Smooth muscle cell (in vitro differentiated cells): ENCODE results near the gene EYS. TPM values are rescaled to one million over a fixed set of nuclear protein-coding genes. Genes with fewer than 3 reads are reported as not detected.
"Not testable (repeated sequence)": the region's sequence is repeated elsewhere in the genome, so short reads cannot be mapped to it uniquely, and the experiment has no call there.

Experiments
- DNase-seq: peaks from one replicate; lab custom pipeline; 2025; ENCODE audit not compliant: unreplicated experiment; lab: John Stamatoyannopoulos, UW
- H2AFZ ChIP-seq: fragments of 200-600 bp; sonication (generic); 2 replicates; pipeline ENCODE4 v1.6.0; 2016; ENCODE audit warnings: antibody characterized with exemption, low read depth, mild to moderate bottlenecking
- H3F3A ChIP-seq: fragments of 200-600 bp; sonication (generic); 2 replicates; pipeline ENCODE4 v1.6.0; 2017; ENCODE audit warnings: antibody characterized with exemption, low read depth
- H3K27ac ChIP-seq: fragments of 200-600 bp; sonication (generic); 2 replicates; pipeline ENCODE4 v1.5.1; 2016; ENCODE audit warnings: low read depth, mild to moderate bottlenecking
- H3K27me3 ChIP-seq: fragments of 200-600 bp; sonication (generic); 2 replicates; pipeline ENCODE4 v1.6.1; 2016; ENCODE audit warnings: low read depth, mild to moderate bottlenecking
- H3K36me3 ChIP-seq: fragments of 200-600 bp; sonication (generic); 2 replicates; pipeline ENCODE4 v1.5.1; 2016; ENCODE audit warnings: low read depth
- H3K4me1 ChIP-seq: fragments of 200-600 bp; sonication (generic); 2 replicates; pipeline ENCODE4 v1.5.1; 2016; ENCODE audit warnings: low read depth
- H3K4me2 ChIP-seq: fragments of 200-600 bp; sonication (generic); 2 replicates; pipeline ENCODE4 v1.6.0; 2016; ENCODE audit warnings: mild to moderate bottlenecking
- H3K4me3 ChIP-seq: fragments of 200-600 bp; sonication (generic); 2 replicates; pipeline ENCODE4 v1.5.1; 2016; ENCODE audit warnings: mild to moderate bottlenecking
- H3K79me2 ChIP-seq: fragments of 200-600 bp; sonication (generic); 2 replicates; pipeline ENCODE4 v1.6.0; 2016; ENCODE audit warnings: low read depth, mild to moderate bottlenecking
- H3K9ac ChIP-seq: fragments of 200-600 bp; sonication (generic); 2 replicates; pipeline ENCODE4 v1.6.0; 2016; ENCODE audit warnings: low read depth
- H3K9me3 ChIP-seq: fragments of 200-600 bp; sonication (generic); replicated peaks from 2 replicates; pipeline ENCODE4 v1.5.1; 2016; ENCODE audit warnings: low read depth
- H4K20me1 ChIP-seq: fragments of 200-600 bp; sonication (generic); 2 replicates; pipeline ENCODE4 v1.6.0; 2016; ENCODE audit warnings: low read depth
- CTCF ChIP-seq: fragments of 200-600 bp; sonication (generic); IDR thresholded peaks from 2 replicates; pipeline ENCODE4 v1.5.1; 2017; ENCODE audit warnings: borderline replicate concordance, mild to moderate bottlenecking, antibody characterized with exemption; ENCODE audit not compliant: insufficient read depth, poor library complexity, severe bottlenecking
- WGBS: methylation state at CpG from one replicate; pipeline ENCODE4 v1.1.7; 2016; ENCODE audit warnings: low lambda C conversion rate; 5-methylcytosine and 5-hydroxymethylcytosine counted together
- polyA plus RNA-seq: library from polyadenylated mRNA; unstranded; fragments of >200 nt; fragmentation: Nextera tagmentation; extraction: Ambion mirVana; gene quantifications from 2 replicates; pipeline ENCODE4 v1.2.1, GENCODE V29; 2016
- total RNA-seq: library from RNA; depleted of rRNA; stranded (reverse); fragments of >200 nt; gene quantifications from 2 replicates; pipeline ENCODE4 v1.2.3, GENCODE V29; 2014

EYS gene
- total and polyA plus RNA-seq, 2 experiments from 2014 or later: 0.07 to 0.18 TPM

GRCh38 chr6:63839485-63839884 is 1867.5 kb downstream of the EYS start:
- no peak for DNase-seq
- H3K36me3 ChIP-seq: no peaks in the 10 kb centered on the region
- no peak overlapping the region for H3K4me3 ChIP-seq
- H3K4me1 ChIP-seq: no peaks in the 10 kb centered on the region
- no peaks in the 10 kb centered on the region for H3K79me2 ChIP-seq
- no peak overlapping the region for H3K9ac ChIP-seq
- H3K27me3 ChIP-seq: no peaks in the 10 kb centered on the region
- TF ChIP-seq CTCF: no peak
- no peaks in the 10 kb centered on the region for H4K20me1 ChIP-seq
- no peak overlapping the region for H3K4me2 ChIP-seq
- 46% methylated on average over 2 of the region's 2 CpGs for WGBS
- no peak overlapping the region for H3K27ac ChIP-seq
- H3K9me3 ChIP-seq: peaks cover 4% of the 10 kb centered on the region
- no peak overlapping the region for H2AFZ ChIP-seq
- H3F3A ChIP-seq: no peaks in the 10 kb centered on the region

- not testable (repeated sequence) for H3K27me3 ChIP-seq, H3K9ac ChIP-seq, H3K4me2 ChIP-seq, H3K4me1 ChIP-seq, H3K27ac ChIP-seq, H3K79me2 ChIP-seq, H4K20me1 ChIP-seq, DNase-seq, H3F3A ChIP-seq, H2AFZ ChIP-seq, H3K4me3 ChIP-seq, H3K36me3 ChIP-seq
- WGBS: 96% methylated on average over 1 of the region's 1 CpG
- H3K9me3 ChIP-seq: peaks cover 18% of the 10 kb centered on the region
Measured at GRCh38 chr6:63828678-63829077, 1878.3 kb downstream of the EYS start.

- Histone ChIP-seq H2AFZ (no peak overlapping the region), H3K4me1 (peaks cover 9% of the 10 kb centered on the region), H3K4me3 (no peak overlapping the region), H3K27me3 (no peaks in the 10 kb centered on the region), H3K9ac (no peak overlapping the region), H3K36me3 (no peaks in the 10 kb centered on the region), H4K20me1 (no peaks in the 10 kb centered on the region), H3K27ac (no peak overlapping the region), H3F3A (no peaks in the 10 kb centered on the region), H3K4me2 (no peak overlapping the region), H3K9me3 (peaks cover 18% of the 10 kb centered on the region), H3K79me2 (no peaks in the 10 kb centered on the region)
- no peak for TF ChIP-seq CTCF
- DNase-seq: no peak
- 91% methylated on average over 6 of the region's 6 CpGs for WGBS
Measured at GRCh38 chr6:63824722-63825121, 1882.3 kb downstream of the EYS start.

GRCh38 chr6:63821442-63821841 is 1885.6 kb downstream of the EYS start:
- Histone ChIP-seq H3K4me2 (no peak overlapping the region), H3K9ac (no peak overlapping the region), H3K79me2 (no peaks in the 10 kb centered on the region), H3K36me3 (no peaks in the 10 kb centered on the region), H2AFZ (no peak overlapping the region), H3K9me3 (peaks cover 5% of the 10 kb centered on the region), H3K4me1 (peaks cover 19% of the 10 kb centered on the region), H3K27me3 (no peaks in the 10 kb centered on the region), H4K20me1 (no peaks in the 10 kb centered on the region), H3K4me3 (no peak overlapping the region), H3K27ac (no peak overlapping the region), H3F3A (no peaks in the 10 kb centered on the region)
- TF ChIP-seq CTCF: no peak
- WGBS: 81% methylated on average over 1 of the region's 1 CpG
- no peak for DNase-seq
